Loucy (cell line): ENCODE data around the gene SLC16A10.

Experiments used
- H2AFZ ChIP-seq: fragments of 200-600 bp; sonication (generic); 2 replicates; pipeline ENCODE4 v1.6.0; 2016; ENCODE audit warnings: antibody characterized with exemption, mild to moderate bottlenecking, low read length, moderate library complexity
- H3F3A ChIP-seq: fragments of 200-600 bp; 2 replicates; pipeline ENCODE4 v1.6.0; 2016; ENCODE audit warnings: antibody characterized with exemption, low read depth, mild to moderate bottlenecking
- H3K27me3 ChIP-seq: fragments of 200-600 bp; sonication (generic); 2 replicates; pipeline ENCODE4 v1.6.1; 2014; ENCODE audit warnings: low read length, mild to moderate bottlenecking; ENCODE audit not compliant: insufficient read depth, poor library complexity, severe bottlenecking
- H3K36me3 ChIP-seq: fragments of 200-600 bp; sonication (generic); 2 replicates; pipeline ENCODE4 v1.6.1; 2016; ENCODE audit warnings: low read length; ENCODE audit not compliant: insufficient read depth
- H3K4me1 ChIP-seq: fragments of 200-600 bp; sonication (generic); 2 replicates; pipeline ENCODE4 v1.5.1; 2014; ENCODE audit warnings: low read length, mild to moderate bottlenecking; ENCODE audit not compliant: insufficient read depth, poor library complexity, severe bottlenecking
- H3K4me2 ChIP-seq: fragments of 200-600 bp; sonication (generic); 2 replicates; pipeline ENCODE4 v1.6.0; 2014; ENCODE audit warnings: antibody characterized with exemption, low read length, low read depth, mild to moderate bottlenecking; ENCODE audit not compliant: poor library complexity, severe bottlenecking
- H3K4me3 ChIP-seq: fragments of 200-600 bp; sonication (generic); 2 replicates; pipeline ENCODE4 v1.5.1; 2014; ENCODE audit warnings: low read length, mild to moderate bottlenecking, mixed read lengths; ENCODE audit not compliant: poor library complexity, severe bottlenecking
- H3K79me2 ChIP-seq: fragments of 200-600 bp; sonication (generic); 2 replicates; pipeline ENCODE4 v1.6.1; 2014; ENCODE audit warnings: low read length; ENCODE audit not compliant: insufficient read depth
- H3K9ac ChIP-seq: fragments of 200-600 bp; sonication (generic); 2 replicates; pipeline ENCODE4 v1.6.0; 2014; ENCODE audit warnings: mild to moderate bottlenecking, low read depth, low read length, moderate library complexity; ENCODE audit not compliant: poor library complexity, severe bottlenecking
- H3K9me2 ChIP-seq: fragments of 200-600 bp; sonication (generic); replicated peaks from 2 replicates; pipeline ENCODE4 v1.6.1; 2016; ENCODE audit warnings: low read depth, low read length, mixed read lengths
- H3K9me3 ChIP-seq: fragments of 200-600 bp; sonication (generic); 2 replicates; pipeline ENCODE4 v1.6.1; 2014; ENCODE audit warnings: mild to moderate bottlenecking, antibody characterized with exemption, low read length, low read depth; ENCODE audit not compliant: insufficient read depth
- H4K20me1 ChIP-seq: fragments of 200-600 bp; sonication (generic); 2 replicates; pipeline ENCODE4 v1.6.0; 2014; ENCODE audit warnings: antibody characterized with exemption, low read length, mild to moderate bottlenecking; ENCODE audit not compliant: insufficient read depth, poor library complexity, severe bottlenecking
- CTCF ChIP-seq: fragments of 200-600 bp; sonication (generic); conservative IDR thresholded peaks from 2 replicates; pipeline ENCODE4 v1.5.1; 2014; ENCODE audit warnings: mild to moderate bottlenecking, antibody characterized with exemption, low read length
- EZH2phosphoT487 ChIP-seq: fragments of 200-600 bp; IDR thresholded peaks from 2 replicates; pipeline ENCODE4 v1.6.1; 2018; ENCODE audit warnings: antibody characterized with exemption, mild to moderate bottlenecking, moderate library complexity, borderline replicate concordance

The SLC16A10 gene

DNA sequence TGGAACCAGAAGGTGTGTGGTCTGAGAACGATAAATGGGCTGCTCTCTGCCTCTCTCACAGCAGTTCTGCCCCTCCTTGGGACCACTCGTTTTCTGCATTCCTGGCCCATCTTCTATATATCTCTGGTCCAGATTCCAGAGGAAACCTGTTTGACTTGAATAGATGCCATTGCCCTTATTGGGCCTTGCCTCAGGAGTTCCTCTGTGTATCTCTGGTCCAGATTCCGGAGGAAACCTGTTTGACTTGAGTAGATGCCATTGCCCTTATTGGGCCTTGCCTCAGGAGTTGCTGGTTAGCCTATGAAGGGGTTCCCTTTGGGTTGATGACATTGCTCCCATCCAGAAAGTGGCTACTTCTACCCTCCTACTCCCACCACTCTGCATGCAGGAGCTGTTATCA, 189.4 kb downstream of the SLC16A10 start:
- no peak overlapping the region for H3K4me3 ChIP-seq
- no peaks in the 10 kb centered on the region for H3K4me1 ChIP-seq
- peaks cover 53% of the 10 kb centered on the region for H3K36me3 ChIP-seq
- H3K9me2 ChIP-seq: no peaks in the 10 kb centered on the region
- H3K9ac ChIP-seq: no peak overlapping the region
- H4K20me1 ChIP-seq: no peaks in the 10 kb centered on the region
- H3K27me3 ChIP-seq: no peaks in the 10 kb centered on the region
- no peak for TF ChIP-seq CTCF
- no peak for TF ChIP-seq EZH2phosphoT487
- H2AFZ ChIP-seq: no peak overlapping the region
- peaks cover 9% of the 10 kb centered on the region; the same call in 1 of the 2 replicates for H3K9me3 ChIP-seq
- H3F3A ChIP-seq: no peaks in the 10 kb centered on the region
- no peaks in the 10 kb centered on the region for H3K79me2 ChIP-seq
- no peak overlapping the region for H3K4me2 ChIP-seq

- Histone ChIP-seq H3K4me3 (no peak overlapping the region), H3K36me3 (peaks cover 53% of the 10 kb centered on the region), H3K79me2 (no peaks in the 10 kb centered on the region), H3K9ac (no peak overlapping the region), H3K9me2 (no peaks in the 10 kb centered on the region), H4K20me1 (no peaks in the 10 kb centered on the region), H3K4me1 (no peaks in the 10 kb centered on the region), H2AFZ (no peak overlapping the region), H3K4me2 (no peak overlapping the region), H3K9me3 (peaks cover 9% of the 10 kb centered on the region; the same call in 1 of the 2 replicates), H3F3A (no peaks in the 10 kb centered on the region), H3K27me3 (no peaks in the 10 kb centered on the region)
- no peak for TF ChIP-seq CTCF
- no peak for TF ChIP-seq EZH2phosphoT487
Measured at GRCh38 chr6:111277819-111278218, 190.5 kb downstream of the SLC16A10 start.

- H3K36me3 ChIP-seq: peaks cover 53% of the 10 kb centered on the region
- no peaks in the 10 kb centered on the region for H4K20me1 ChIP-seq
- no peaks in the 10 kb centered on the region for H3F3A ChIP-seq
- H2AFZ ChIP-seq: no peak overlapping the region
- H3K4me2 ChIP-seq: no peak overlapping the region
- no peaks in the 10 kb centered on the region for H3K4me1 ChIP-seq
- H3K9me2 ChIP-seq: no peaks in the 10 kb centered on the region
- no peak for TF ChIP-seq CTCF
- TF ChIP-seq EZH2phosphoT487: no peak
- no peaks in the 10 kb centered on the region for H3K79me2 ChIP-seq
- no peak overlapping the region for H3K9ac ChIP-seq
- H3K4me3 ChIP-seq: no peak overlapping the region
- peaks cover 9% of the 10 kb centered on the region; the same call in 1 of the 2 replicates for H3K9me3 ChIP-seq
- H3K27me3 ChIP-seq: no peaks in the 10 kb centered on the region
Measured at GRCh38 chr6:111278731-111279130, 191.4 kb downstream of the SLC16A10 start.
